ENCODE results near the gene SVIL. TPM values are rescaled to one million over a fixed set of nuclear protein-coding genes. Genes with fewer than 3 reads are reported as not detected.

The SVIL gene
- total RNA-seq, 4 donors from 2014 or later, result 24.0 to 82.2 (median 49.7) TPM

DNA sequence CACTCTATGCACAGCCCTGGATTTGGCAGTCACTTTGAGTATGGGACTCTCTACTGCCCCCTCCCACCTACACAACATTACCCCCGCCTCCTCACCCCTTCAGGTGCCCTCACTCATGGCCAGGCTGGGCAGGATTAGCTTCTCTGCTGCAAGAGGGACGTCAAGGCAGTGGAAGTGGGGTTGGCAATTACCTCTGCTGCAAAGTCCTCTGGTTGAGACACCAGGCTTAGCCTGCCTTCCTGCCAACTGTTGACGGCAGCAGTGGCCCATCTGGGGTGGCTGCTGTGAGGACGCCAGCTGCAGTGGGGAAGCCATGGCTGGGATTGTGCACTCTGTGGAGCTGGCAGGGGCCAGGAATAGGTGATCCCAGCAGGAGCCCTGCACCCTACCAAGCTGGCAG lies 26.7 kb downstream of the SVIL start:
- TF ChIP-seq, protein P1, sequence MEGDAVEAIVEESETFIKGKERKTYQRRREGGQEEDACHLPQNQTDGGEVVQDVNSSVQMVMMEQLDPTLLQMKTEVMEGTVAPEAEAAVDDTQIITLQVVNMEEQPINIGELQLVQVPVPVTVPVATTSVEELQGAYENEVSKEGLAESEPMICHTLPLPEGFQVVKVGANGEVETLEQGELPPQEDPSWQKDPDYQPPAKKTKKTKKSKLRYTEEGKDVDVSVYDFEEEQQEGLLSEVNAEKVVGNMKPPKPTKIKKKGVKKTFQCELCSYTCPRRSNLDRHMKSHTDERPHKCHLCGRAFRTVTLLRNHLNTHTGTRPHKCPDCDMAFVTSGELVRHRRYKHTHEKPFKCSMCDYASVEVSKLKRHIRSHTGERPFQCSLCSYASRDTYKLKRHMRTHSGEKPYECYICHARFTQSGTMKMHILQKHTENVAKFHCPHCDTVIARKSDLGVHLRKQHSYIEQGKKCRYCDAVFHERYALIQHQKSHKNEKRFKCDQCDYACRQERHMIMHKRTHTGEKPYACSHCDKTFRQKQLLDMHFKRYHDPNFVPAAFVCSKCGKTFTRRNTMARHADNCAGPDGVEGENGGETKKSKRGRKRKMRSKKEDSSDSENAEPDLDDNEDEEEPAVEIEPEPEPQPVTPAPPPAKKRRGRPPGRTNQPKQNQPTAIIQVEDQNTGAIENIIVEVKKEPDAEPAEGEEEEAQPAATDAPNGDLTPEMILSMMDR (IDR thresholded peaks at IDR 0.05; ENCODE audit: low read depth), result no peak

DNA sequence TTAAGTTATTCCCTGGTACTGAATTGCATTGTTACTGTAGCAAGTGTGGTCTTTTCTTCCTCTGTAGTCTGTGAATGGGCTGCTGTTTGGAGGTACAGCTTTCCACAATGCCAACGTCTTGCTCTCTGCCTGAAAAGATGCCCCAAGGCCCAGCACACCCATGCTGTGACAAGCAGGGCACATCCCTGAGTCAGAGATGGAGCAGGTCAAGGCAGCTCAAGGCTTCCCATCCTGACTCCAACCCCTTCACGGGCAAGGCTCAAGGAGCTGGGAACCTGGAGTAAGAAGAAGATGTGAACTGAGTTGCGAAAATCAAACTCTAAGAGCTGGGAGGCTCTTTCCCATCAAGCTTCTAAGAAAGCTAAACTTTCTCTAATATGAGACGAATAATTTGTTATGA lies 27.2 kb downstream of the SVIL start:
- TF ChIP-seq, protein P1 (IDR thresholded peaks at IDR 0.05; ENCODE audit: low read depth), result no peak

DNA sequence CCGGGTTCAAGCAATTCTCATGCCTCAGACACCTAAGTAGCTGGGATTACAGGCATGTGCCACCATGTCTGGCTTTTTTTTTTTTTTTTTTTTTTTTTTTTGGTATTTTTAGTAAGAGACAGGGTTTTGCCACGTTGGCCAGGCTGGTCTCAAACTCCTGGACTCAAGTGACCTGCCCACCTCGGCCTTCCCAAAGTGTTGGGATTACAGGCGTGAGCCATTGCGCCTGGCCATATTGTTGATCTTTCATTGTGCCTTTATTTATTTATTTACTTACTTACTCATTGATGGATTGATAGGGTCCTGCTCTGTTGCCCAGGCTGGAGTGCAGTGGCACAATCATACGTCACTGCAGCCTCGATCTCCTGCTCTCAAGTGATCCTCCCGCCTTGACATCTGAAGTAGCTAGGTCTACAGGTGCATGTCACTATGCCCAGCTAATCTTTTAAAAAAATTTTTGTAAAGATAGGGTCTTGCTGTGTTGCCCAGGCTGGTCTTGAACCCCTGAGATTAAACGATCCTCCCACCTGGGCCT lies 30.4 kb downstream of the SVIL start:
- TF ChIP-seq, protein P1 (IDR thresholded peaks at IDR 0.05; ENCODE audit: low read depth), result no peak

DNA sequence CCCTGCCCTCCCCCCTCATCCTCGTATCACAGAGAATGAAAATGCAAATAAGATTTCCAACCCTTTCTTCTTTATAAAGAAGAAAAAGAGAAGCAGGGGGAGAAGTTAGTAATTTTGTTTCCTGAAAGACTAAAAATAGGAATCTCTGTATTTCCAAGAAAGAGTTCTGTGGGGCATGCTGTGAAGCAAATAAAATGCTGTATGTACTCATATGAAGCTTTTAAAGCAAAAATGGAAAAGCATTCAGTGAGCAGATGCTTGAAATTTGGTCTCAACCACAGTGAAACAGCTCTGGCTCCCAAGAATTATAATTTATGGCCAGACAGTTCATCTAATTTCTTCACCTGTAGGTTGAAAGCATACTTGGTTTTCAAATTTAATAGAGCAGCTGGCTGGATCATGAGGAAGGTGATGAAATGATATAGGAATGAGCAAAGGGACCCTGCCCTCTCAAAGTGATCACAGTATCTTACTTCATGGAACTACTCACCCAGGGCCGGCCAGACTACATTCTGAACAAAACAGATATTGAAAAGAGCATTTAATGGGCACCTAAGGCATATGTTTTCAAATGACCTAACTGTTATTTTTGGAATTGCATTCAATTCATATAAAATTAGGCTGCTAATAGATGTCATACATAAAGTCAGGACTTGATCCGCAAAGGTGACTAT lies 31.4 kb downstream of the SVIL start:
- TF ChIP-seq, protein P1 (IDR thresholded peaks at IDR 0.05; ENCODE audit: low read depth), result no peak

DNA sequence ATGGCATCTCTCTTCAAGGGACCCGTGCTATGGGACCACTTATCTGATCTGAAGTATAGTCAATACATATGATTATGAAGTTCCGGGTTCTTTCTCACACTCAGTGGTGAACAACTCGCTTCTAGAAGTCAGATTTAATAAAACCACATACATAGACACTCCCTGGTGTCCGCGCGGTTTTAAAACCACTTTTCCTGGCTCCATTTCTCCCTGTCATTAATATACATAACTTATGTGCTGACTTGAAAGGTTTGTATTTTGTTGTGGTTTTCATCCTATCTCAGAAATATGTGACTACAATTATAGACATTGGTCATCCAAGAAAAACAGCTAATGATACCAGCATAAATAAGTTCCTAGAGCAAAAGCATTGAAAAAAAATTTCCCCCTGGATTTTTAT lies 34.0 kb downstream of the SVIL start:
- TF ChIP-seq, protein P1 (IDR thresholded peaks at IDR 0.05; ENCODE audit: low read depth), result no peak

DNA sequence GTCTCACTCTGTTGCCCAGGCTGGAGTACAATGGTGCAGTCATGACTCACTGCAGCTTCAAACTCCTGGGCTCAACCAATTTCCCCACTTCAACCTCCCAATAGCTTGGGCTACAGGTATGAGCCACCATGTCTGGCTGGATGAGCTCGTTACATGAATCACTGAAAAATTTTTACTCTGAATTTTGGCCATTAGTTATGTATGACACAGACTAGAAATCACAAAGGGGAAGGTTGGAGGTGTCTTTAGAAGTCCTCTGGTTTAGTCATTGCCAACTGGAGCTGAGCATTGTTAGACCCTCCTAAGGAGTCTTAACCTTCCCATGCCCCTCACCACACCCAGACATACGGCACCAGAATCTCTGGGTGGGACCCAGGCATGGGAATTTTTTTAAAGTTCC lies 34.7 kb downstream of the SVIL start:
- TF ChIP-seq, protein P1 (IDR thresholded peaks at IDR 0.05; ENCODE audit: low read depth), result no peak

DNA sequence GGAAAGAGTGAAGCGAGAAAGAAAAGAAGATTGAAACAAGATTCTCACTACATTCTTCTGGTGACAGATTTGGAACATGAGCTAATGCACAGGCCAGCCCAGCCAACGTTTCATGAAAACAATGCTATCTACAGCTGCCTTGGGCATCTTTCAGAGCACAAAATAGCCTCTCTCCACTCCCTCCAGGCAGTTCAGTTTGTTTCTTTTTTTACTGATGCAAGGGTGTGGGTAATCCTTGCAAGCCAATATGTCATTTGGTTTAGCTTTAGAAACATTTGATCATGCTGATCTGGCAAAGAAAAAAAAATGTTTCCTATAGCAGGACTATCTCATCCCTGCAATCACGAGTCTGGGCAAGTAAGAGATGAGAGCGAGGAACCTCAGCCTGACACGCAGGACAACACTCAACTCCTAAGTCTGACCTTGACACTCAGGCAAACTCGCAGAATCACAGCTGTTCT lies 35.9 kb downstream of the SVIL start:
- TF ChIP-seq, protein P1 (IDR thresholded peaks at IDR 0.05; ENCODE audit: low read depth), result no peak
